NCI-H345 treated with DMSO at 0.1 percent for 48 hours (cell line): Measurements from ENCODE around the gene VASH2.
"Not testable (repeated sequence)": the region's sequence is repeated elsewhere in the genome, so short reads cannot be mapped to it uniquely, and the experiment has no call there.

Experiments used
- DNase-seq: peaks from one replicate; lab custom pipeline; 2025; ENCODE audit not compliant: unreplicated experiment; lab: John Stamatoyannopoulos, UW

Gene VASH2

GRCh38 chr1:212954514-212954913 is 4.2 kb downstream of the VASH2 start:
- DNase-seq, result no peak

GRCh38 chr1:212955098-212955497 is 4.8 kb downstream of the VASH2 start:
- no peak for DNase-seq

- no peak for DNase-seq
Observed at GRCh38 chr1:212955961-212956620, 5.8 kb downstream of the VASH2 start.

GRCh38 chr1:212957546-212957945 is 7.2 kb downstream of the VASH2 start:
- DNase-seq, result no peak

DNA sequence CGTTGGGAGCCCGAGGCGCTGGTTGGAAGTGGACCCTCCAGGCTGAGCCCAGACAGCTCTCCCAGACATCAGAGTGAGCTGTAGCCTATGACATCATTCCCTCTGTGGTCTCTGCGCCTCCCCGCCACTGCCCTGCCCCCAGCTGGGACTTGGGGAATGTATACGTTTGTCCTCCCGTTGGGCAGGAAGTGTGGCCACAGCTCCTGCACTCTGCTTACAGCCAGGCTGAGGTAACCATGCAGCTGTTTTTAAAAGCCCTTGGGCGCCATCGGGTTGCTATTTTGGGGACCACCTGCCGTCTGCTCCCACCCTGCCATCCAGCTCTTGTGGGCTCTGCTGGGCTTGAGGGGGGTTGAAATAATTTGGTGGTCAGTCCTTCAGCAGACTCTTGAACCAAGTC is 7.8 kb downstream of the VASH2 start:
- DNase-seq, result no peak

GRCh38 chr1:212959266-212960220 is 9.2 kb downstream of the VASH2 start:
- DNase-seq, result no peak

GRCh38 chr1:212960932-212961331 is 10.6 kb downstream of the VASH2 start:
- DNase-seq, result no peak

DNA sequence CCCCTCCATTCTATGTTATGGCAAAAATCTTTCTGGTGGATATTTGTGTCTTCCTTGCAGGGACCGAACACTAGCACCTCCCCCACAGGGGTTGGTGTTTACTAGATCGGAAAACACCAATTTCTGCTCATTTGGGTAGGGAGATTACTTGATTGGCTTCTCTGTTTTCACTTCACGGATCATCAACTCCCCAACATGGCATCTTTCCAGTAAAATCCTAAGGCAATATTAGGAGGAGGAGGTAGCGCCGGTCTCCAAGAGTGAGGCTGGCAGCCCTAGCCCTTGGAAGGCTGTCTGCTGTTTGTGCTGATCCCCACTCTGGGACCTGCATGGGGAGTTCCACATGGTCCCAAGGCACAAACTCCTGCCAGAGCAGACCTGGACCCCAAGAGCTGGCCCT is 12.2 kb downstream of the VASH2 start:
- no peak for DNase-seq

DNA sequence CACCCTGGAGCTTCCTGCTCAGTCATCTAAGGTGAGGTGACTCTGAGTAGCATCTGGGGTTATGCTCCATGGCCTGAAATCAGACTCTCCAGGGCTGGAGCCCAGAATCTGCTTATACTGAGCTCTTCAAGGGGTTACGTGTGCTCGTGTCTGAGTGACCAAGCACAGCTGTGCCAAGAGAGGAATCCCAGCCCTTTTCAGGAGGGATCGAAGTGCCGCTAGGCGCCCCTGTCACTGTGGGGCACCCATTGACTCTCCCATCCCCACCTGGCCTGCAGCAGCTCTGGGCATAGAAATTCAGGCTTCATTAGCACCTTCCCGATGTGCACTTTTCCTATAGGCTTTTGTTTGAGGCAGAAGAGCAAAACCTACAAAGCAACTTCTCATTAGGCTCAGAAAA is 13.8 kb downstream of the VASH2 start:
- no peak for DNase-seq

GRCh38 chr1:212964993-212965392 is 14.7 kb downstream of the VASH2 start:
- DNase-seq, result not testable (repeated sequence)

DNA sequence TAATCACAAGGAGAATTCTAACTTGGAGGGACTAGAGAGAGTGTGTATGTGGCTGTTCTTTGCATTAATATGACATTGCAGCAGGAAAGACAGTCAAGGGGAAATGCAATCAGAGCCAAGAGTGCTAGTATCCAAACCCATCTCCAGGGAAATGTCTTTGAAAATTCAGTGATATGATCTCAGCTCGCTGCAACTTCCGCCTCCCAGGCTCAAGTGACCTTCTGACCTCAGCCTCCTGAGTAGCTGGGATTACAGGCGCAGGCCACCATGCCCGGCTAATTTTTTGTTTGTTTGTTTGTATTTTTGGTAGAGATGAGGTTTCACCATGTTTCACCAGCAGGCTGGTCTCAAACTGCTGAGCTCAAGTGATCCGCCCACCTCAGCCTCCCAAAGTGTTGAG is 16.3 kb downstream of the VASH2 start:
- DNase-seq, result no peak

GRCh38 chr1:212967801-212968200 is 17.5 kb downstream of the VASH2 start:
- DNase-seq, result no peak

GRCh38 chr1:212968368-212968863 is 18.1 kb downstream of the VASH2 start:
- no peak for DNase-seq

- no peak for DNase-seq
Observed at GRCh38 chr1:212970085-212970484, 19.7 kb downstream of the VASH2 start.

- no peak for DNase-seq
Observed at GRCh38 chr1:212971312-212971711, 21.0 kb downstream of the VASH2 start.

DNA sequence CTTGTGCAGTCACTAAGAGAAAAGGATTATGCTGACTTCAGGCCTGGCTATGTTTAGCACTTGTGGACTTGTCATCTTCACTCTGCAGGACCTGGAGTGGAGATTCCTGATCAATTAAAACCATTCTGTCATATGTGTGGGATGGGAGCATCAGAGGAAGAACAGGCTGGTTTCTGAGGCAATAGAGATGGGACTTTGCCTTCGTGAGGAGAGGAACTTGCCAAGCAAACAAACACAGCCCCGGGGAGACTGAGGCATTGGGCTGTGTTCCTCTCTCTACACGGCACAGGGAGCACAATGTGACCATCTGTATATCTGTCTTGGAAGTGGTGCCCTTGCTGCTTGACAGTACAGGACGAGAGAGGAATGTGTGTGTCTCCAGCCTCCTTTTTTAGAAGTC is 23.1 kb downstream of the VASH2 start:
- DNase-seq, result no peak

- DNase-seq, result no peak
Observed at GRCh38 chr1:212973899-212974298, 23.6 kb downstream of the VASH2 start.

GRCh38 chr1:212974711-212975110 is 24.4 kb downstream of the VASH2 start:
- no peak for DNase-seq

- no peak for DNase-seq
Observed at GRCh38 chr1:212975111-212975918, 25.0 kb downstream of the VASH2 start.

- DNase-seq, result no peak
Observed at GRCh38 chr1:212976586-212976985, 26.2 kb downstream of the VASH2 start.
